ENCODE measurements around the gene RABGAP1L. TPM values are rescaled to one million over a fixed set of nuclear protein-coding genes. Genes with fewer than 3 reads are reported as not detected.
A peak's percentile ranks its signal among the peaks of the same experiment; 100 is the strongest.

The RABGAP1L gene
- total and polyA plus RNA-seq, 10 of the 15 experiments (the other 5 are each of a cell fraction or from before 2014, with no cell fraction given): 5.8 to 194 (median 113) TPM

GRCh38 chr1:174938281-174939007, 779.1 kb downstream of the RABGAP1L start (continued):
- TF ChIP-seq IRF3 (IDR thresholded peaks at IDR 0.05) (no peak), PKNOX1 (IDR thresholded peaks at IDR 0.05) (peak; percentile 36; the same call in 1 of the 2 replicates), RELA (IDR thresholded peaks at IDR 0.05; ENCODE audit: borderline replicate concordance, partially characterized antibody) (no peak), POLR2AphosphoS2 (IDR thresholded peaks at IDR 0.05; ENCODE audit: low read depth, low read length) (no peak)

- ATAC-seq: no peak
- SMC1A ChIA-PET (ENCODE audit: uncharacterized antibody, unreplicated experiment): interaction anchor here (1.0 to 4.5 kb wide), 12 partner anchors 9 to 55 kb away, joined by 3 to 14 read pairs (median 4); no protein-coding TSS in a partner anchor
- Histone ChIP-seq H3K27ac (ENCODE audit: control insufficient read depth, insufficient read depth) (no peak overlapping the region), H3K4me2 (ENCODE audit: control insufficient read depth, insufficient read depth) (no peak overlapping the region), H3K4me1 (ENCODE audit: control insufficient read depth, insufficient read depth, low read length) (no peaks in the 10 kb centered on the region), H3K27me3 (replicated peaks in 1 of 2; ENCODE audit: control insufficient read depth in 2 of 2, insufficient read depth in 2 of 2, low read length in 1 of 2) (no peaks in the 10 kb centered on the region), H3K9me3 (replicated peaks; ENCODE audit: control insufficient read depth, insufficient read depth, low read length) (no peaks in the 10 kb centered on the region), H3K79me2 (ENCODE audit: control insufficient read depth, insufficient read depth, low read length) (no peaks in the 10 kb centered on the region), H2AFZ (ENCODE audit: control insufficient read depth, low read depth, low read length) (no peak overlapping the region), H4K20me1 (ENCODE audit: control insufficient read depth, insufficient read depth) (no peaks in the 10 kb centered on the region), H3K36me3 (ENCODE audit: control insufficient read depth in 2 of 2, insufficient read depth in 2 of 2, low read length in 1 of 2) (no peaks in the 10 kb centered on the region), H3K4me3 (no peak overlapping the region), H3K9ac (ENCODE audit: control insufficient read depth, insufficient read depth, low read length) (no peak overlapping the region)
- in situ Hi-C loops (cut with MboI): no loop called here
- no TSS peak for BruUV-seq (replicated peaks)
- CTCF ChIA-PET: interaction anchor here (1.1 to 1.5 kb wide), 3 partner anchors 8 to 13 kb away, joined by 3 to 4 read pairs (median 3); no protein-coding TSS in a partner anchor
- POLR2A ChIA-PET: interaction anchor here (1.6 kb wide), 1 partner anchor 64 kb away, joined by 6 read pairs; no protein-coding TSS in a partner anchor
- no peak for DNase-seq (ENCODE audit: low read depth, low spot score)
- no peak for FAIRE-seq
- WGBS (ENCODE audit: insufficient coverage, insufficient replicate concordance, low lambda C conversion rate, missing lambda C conversion rate): 94% methylated on average over 3 of the region's 3 CpGs
- RAD21 ChIA-PET (ENCODE audit: unreplicated experiment): interaction anchor here (0.9 to 1.7 kb wide), 4 partner anchors 8 to 57 kb away, joined by 3 to 4 read pairs (median 3); no protein-coding TSS in a partner anchor
- intact Hi-C loops (cut with micrococcal nuclease; ENCODE audit: unreplicated experiment): no loop called here
- TF ChIP-seq RCOR1 (conservative IDR thresholded peaks at IDR 0.05; ENCODE audit: low read depth, low read length) (no peak), ZNF687 (IDR thresholded peaks at IDR 0.05) (no peak), PRDM15 (CRISPR knock-in tag; IDR thresholded peaks at IDR 0.05) (no peak)
These were observed 780.6 kb downstream of the RABGAP1L start for GRCh38 chr1:174939775-174940545.

Measured in GM12878 (cell line).